ENCODE measurements around the gene COX8C. TPM values are rescaled to one million over a fixed set of nuclear protein-coding genes. Genes with fewer than 3 reads are reported as not detected.

The COX8C gene
- total RNA-seq, 2 donors from 2014 or later: 0.52 TPM; not detected in 1

- DNase-seq (ENCODE audit: low spot score): no peak
- intact Hi-C loops (cut with DNase I): no loop called here
Measured at GRCh38 chr14:93319494-93319893, 27.5 kb upstream of the COX8C start.

DNA sequence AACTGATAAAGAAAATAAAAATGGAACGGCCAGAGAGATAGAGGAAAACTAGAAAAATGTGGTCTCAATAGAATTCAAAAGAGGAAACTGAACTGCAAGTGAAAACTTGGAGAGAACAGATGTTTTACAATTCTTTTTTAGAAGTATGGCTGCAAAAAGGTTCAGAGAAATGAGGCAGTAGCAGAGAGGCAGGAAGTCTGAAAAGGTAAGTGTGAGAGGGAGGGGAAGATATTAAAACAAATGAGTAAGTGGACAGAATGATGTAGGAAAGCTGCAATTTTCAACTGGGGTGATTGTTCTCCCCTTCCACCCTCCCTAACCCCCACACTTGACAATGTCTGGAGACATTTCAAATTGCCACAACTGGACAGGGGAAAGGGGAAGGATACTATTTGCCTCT is 27.0 kb upstream of the COX8C start:
- intact Hi-C loops (cut with DNase I): no loop called here
- no peak for DNase-seq (ENCODE audit: low spot score)

DNA sequence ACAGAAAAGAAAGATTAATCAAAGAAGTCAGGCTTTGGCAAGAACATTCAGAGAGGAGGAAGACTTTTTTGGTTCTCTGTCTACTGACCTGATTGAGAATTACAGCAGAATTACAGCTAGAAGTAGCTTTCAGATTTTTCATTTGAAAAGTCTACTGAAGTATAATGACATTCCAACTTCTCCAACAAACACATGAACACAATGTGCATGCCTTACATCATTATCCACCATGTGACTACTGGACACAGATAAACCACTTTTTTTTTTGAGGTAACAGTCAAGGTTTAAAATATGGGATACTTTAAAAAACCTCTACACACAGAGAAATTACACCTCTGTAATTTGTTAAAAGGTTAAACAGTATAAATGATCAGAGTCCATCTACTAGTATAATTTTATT is 26.5 kb upstream of the COX8C start:
- intact Hi-C loops (cut with DNase I): no loop called here
- no peak for DNase-seq (ENCODE audit: low spot score)

DNA sequence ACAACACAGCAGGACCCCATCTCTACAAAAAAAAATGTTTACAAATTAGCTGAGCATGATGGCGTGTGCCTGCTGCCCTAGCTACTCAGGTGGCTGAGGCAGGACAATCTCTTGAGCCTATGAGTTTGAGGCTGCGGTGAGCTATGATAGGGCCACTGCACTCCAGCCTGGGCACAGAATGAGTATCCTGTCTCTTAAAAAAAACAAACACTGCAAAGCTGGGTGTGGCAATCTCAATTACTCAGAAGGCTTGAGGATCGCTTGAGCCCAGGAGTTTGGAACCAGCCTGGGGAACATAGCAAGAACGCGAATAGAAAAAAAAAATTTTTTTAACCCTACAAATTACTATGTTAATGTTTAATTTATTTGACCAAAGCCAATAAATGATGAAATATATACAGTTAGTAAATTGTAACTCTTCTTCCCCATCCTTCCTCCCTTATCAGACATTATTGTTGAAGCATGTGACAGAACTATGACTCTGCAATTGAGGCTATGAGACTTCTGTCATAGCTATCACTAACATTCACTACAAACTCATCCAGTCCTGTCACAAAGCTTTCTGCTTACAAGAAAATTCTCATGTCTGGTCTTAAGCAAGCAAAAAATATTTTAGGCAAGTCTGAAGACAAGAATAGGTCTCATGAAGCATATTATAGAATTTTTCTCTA is 23.9 kb upstream of the COX8C start:
- intact Hi-C loops (cut with DNase I): no loop called here
- DNase-seq (ENCODE audit: low spot score): no peak

DNA sequence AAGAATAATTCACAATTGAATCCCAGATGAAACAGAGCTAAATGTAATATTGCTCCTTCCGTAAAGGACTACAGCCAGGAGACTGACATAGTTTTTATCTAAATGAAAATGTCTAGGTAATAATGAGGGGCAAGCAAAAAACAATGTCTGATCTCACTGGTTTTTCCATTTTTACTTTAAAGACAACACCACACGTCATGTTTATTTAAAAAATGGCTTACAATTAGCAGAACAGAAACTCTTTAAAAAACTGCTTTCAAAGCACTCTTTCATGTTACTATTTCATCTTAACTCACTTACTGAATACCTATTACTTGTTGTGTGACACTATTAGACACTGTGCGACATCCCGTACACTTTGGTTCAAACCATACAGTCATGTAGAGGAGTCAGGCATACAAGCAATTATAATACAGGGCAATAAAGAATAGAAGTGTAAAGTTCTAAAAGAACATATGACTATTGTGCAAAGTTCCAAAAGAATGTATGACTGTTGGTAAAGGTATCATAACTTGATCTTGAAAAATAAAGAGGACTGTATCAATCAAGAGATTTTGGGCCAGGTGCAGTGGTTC is 23.3 kb upstream of the COX8C start:
- intact Hi-C loops (cut with DNase I): no loop called here
- DNase-seq (ENCODE audit: low spot score): no peak

DNA sequence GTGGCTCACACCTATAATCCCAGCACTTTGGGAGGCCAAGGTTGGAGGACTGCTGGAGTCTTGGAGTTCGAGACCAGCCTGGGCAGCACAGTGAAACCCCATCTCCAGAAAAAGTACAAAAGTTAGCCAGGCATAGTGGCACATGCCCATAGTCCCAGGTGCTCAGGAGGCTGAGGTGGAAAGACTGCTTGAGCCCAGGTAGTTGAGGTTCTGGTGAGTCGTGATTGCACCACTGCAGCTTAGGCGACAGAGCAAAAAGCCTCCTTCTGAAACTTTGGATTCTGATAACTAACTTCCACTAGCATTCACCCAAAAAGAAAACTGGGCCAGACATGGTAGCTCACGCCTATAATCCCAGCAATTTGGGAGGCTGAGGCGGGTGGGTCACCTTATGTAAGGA is 20.8 kb upstream of the COX8C start:
- intact Hi-C loops (cut with DNase I): no loop called here
- no peak for DNase-seq (ENCODE audit: low spot score)

- intact Hi-C loops (cut with DNase I): no loop called here
- DNase-seq (ENCODE audit: low spot score): no peak
Measured at GRCh38 chr14:93328546-93328945, 18.4 kb upstream of the COX8C start.

GRCh38 chr14:93329965-93330608 is 16.9 kb upstream of the COX8C start:
- DNase-seq (ENCODE audit: low spot score): no peak
- intact Hi-C loops (cut with DNase I): no loop called here

GRCh38 chr14:93330609-93331000 is 16.4 kb upstream of the COX8C start:
- no peak for DNase-seq (ENCODE audit: low spot score)
- intact Hi-C loops (cut with DNase I): no loop called here

GRCh38 chr14:93331002-93331727 is 15.8 kb upstream of the COX8C start:
- intact Hi-C loops (cut with DNase I): no loop called here
- peak; percentile 85 for DNase-seq (ENCODE audit: low spot score)

DNA sequence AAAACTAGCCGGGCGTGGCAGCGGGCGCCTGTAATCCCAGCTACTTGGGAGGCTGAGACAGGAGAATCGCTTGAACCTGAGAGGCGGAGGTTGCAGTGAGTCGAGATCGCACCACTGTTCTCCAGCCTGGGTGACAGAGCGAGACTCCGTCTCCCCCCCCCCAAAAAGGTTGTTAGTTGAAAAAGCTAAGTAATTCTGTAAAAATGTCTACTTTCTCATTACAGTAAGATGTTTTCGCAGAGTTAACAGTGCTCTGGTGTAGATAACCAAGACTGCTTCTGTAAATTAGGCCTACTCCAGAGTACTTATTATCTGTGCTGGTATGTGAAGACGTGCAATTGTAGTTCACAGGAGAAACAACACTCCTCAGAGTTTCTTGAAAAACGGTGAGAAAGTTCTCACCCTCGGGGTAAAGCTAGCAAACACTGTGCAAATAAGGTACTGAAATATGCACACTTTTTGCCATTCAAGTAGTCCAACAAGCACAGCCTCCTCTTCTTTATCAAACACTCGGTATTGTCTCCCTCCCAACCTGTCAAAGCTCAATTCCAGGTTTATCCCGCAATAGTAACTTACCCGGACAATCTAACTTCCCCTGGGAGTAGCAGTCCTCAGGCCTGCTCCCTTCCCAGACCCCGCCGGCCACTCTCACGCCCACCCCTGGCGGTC is 15.1 kb upstream of the COX8C start:
- intact Hi-C loops (cut with DNase I): no loop called here
- DNase-seq (ENCODE audit: low spot score): no peak

DNA sequence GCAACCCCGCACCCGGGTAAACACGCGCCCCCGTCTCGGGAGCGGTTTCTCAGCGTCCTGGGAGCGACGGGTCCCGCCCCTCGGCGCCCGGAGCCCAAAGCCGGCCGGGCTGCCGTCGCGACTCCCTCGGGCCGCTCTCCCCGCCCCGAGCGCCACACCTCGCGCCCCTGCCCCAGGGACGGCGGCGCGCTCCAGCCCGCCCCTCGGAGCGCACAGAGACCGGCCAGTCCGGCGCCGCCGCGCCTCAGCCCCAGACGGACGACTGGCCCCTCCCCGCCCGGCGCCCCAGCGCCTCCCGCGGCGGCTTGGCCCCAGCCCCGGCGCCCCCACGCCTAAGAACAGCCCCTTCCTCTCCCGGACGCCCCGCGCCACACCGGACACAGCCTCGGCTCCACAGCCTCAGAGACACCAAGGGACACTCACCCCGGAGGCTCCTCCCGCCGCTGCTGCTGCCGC is 14.6 kb upstream of the COX8C start:
- peak; percentile 89 for DNase-seq (ENCODE audit: low spot score)
- intact Hi-C loops (cut with DNase I): no loop called here

DNA sequence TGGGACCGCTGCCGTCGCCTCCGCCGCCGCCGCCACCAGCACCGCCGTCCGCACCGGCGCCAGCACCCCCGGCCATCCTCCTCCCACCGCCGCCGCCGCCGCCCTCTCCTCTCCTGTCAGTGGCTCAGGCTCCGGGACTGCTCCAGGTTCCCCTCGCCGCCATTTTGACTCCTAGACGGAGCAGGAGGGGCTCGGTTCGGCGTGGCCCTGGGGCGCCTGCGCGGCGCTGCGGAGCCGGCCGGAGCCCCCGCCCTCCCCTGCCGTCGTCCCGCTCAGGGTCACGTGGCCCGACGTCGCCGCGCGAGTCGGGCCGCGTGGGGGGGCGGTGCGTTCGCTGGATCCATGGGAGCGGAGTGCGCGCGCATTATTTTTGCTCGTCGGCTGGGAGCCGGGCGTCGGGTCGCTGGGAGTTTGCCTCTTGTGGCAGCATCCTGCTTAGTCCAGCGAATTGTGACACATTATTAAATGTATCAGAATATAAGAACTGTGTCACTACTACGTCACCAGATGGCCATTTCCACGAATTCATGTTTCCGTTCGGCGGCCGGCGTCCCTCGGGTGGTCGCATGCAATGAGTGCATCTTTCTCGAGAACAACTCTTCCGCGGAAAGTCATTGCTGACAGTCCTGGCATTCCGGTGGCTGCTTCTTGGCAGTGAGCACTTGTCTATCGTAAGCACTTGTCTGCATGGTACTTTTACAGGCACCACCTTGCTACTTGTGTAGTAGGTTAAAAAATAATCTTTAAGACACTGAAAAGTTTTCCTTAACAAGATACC is 13.9 kb upstream of the COX8C start, which contains the start of gene BTBD7:
TSS of gene BTBD7 (minus strand) at position 184 of the 778 bp plus-strand sequence. CDS start 36,985 bp downstream, outside the sequence.
- intact Hi-C loops (cut with DNase I): no loop called here
- peak; percentile 98 for DNase-seq (ENCODE audit: low spot score)

- intact Hi-C loops (cut with DNase I): no loop called here
Measured at GRCh38 chr14:93333631-93334103, 13.3 kb upstream of the COX8C start.

DNA sequence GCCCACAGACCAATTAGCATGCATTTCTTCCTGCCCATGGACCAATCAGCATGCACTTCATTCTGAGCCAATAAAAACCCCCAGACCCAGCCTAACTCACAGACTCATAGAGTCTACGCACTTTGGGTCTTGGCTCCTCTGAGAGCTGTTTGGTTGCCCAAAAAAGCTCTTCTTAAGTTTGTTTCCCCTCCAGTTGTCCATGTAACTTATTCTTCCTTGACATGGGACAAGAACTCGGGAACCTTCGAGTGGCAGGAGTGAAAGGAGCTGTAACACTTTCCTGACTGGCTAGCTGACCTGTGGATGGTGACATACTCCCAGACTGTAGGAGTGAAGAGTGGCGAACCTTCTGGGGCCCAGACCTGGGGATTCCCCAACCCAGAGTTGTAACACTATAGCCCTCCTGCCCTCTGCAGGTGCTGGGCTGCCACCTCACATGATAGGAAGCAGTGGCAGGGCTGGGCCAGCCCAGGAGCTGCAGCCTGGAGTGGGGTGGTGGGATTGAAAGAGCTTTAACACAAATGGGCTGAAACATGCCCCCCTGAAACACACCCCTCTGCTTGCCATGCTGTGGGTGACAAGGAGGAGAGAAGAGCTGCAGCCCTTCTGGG is 9.7 kb upstream of the COX8C start:
- intact Hi-C loops (cut with DNase I): no loop called here
- DNase-seq (ENCODE audit: low spot score): no peak

More at GRCh38 chr14:93333631-93334103, 13.3 kb upstream of the COX8C start:
- no peak for DNase-seq (ENCODE audit: low spot score)

DNA sequence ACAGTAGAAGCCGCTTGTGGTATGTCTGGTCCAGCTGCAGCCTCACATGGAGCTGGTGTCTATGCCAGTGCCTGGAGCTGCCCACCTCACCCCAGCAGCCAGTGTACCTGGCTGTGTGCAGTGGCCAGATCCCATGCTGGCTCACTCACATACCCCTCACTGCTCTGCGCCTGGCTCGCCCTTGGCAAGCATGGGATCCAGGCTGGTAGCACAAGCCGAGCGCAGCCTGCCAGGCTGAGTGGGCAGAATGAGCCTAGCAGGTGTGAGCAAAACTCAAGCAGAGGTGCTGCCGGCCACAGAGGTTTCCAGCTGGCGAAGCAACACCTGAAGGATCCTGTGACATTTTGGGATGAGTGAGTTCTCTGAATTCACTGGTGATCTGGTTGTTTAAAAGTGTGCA is 9.1 kb upstream of the COX8C start:
- intact Hi-C loops (cut with DNase I): no loop called here
- DNase-seq (ENCODE audit: low spot score): no peak

GRCh38 chr14:93343266-93343665 is 3.7 kb upstream of the COX8C start:
- intact Hi-C loops (cut with DNase I): no loop called here
- DNase-seq (ENCODE audit: low spot score): no peak

- no peak for DNase-seq (ENCODE audit: low spot score)
- intact Hi-C loops (cut with DNase I): no loop called here
Measured at GRCh38 chr14:93343797-93344196, 3.2 kb upstream of the COX8C start.
